ENCODE measurements around the gene WDR59. TPM values are rescaled to one million over a fixed set of nuclear protein-coding genes. Genes with fewer than 3 reads are reported as not detected.

Gene WDR59
- total RNA-seq, 2 donors from 2014 or later: 29.6 to 59.3 TPM

DNA sequence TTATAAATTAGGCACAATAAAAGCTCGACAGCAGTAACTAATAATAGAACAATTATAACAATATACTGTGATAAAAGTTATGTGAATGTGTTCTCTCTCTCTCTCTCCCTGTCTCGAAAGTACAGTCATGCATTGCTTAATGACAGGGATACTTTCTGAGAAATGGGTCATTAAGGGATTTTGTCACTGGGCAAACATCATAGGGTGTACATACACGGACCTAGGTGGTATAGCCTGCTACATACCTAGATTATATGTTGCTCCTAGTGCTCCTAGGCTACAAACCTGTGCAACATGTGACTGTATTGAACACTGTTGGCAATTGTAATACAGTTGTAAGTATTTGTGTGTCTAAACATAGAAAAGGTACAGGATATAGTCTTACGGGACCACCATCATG is 20.8 kb upstream of the WDR59 start:
- Histone ChIP-seq H3K9me3 (no peaks in the 10 kb centered on the region), H3K27me3 (no peaks in the 10 kb centered on the region), H3K36me3 (replicated peaks in 1 of 2; ENCODE audit: insufficient read depth in 1 of 2, low read depth in 2 of 2) (no peaks in the 10 kb centered on the region), H3K4me3 (no peak overlapping the region), H3K4me1 (peaks cover 3% of the 10 kb centered on the region), H3K27ac (no peak overlapping the region)
- DNase-seq (no peak), ATAC-seq (no peak)
- TF ChIP-seq CTCF (IDR thresholded peaks at IDR 0.05): no peak
- TF ChIP-seq POLR2A (IDR thresholded peaks at IDR 0.05): no peak
- WGBS, 2 donors: 81 to 89% methylated on average over 4 of the region's 4 CpGs
- intact Hi-C loops (cut with DNase I): no loop called here

GRCh38 chr16:75004460-75004859 is 19.5 kb upstream of the WDR59 start:
- ATAC-seq (no peak), DNase-seq (no peak)
- TF ChIP-seq POLR2A (IDR thresholded peaks at IDR 0.05) (no peak), CTCF (IDR thresholded peaks at IDR 0.05) (no peak)
- Histone ChIP-seq H3K4me3 (no peak overlapping the region), H3K27ac (no peak overlapping the region), H3K4me1 (peaks cover 15% of the 10 kb centered on the region), H3K27me3 (no peaks in the 10 kb centered on the region), H3K36me3 (replicated peaks in 1 of 2; ENCODE audit: insufficient read depth in 1 of 2, low read depth in 2 of 2) (no peaks in the 10 kb centered on the region), H3K9me3 (no peaks in the 10 kb centered on the region)
- intact Hi-C loops (cut with DNase I): no loop called here
- WGBS, 2 donors: 95 to 100% methylated on average over 3 of the region's 3 CpGs

DNA sequence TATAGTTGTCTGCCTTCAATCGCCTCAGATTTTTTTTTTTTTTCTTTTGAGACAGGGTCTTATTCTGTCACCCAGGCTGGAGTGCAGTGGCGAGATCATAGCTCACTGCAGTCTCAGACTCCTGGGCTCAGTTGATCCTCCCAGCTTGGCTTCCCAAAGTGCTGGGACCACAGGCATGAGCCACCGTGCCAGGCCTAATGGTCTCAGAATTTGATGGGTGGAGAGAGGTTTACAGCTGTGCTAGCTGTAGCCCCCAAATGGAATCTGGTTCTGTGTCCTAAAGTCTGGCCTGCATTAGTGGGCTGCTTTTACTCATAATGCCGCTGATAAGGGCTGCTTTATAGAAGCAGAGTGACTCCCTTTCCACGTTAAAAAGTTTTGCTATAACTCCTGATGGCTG is 19.0 kb upstream of the WDR59 start:
- intact Hi-C loops (cut with DNase I): no loop called here
- Histone ChIP-seq H3K36me3 (replicated peaks in 1 of 2; ENCODE audit: insufficient read depth in 1 of 2, low read depth in 2 of 2) (no peaks in the 10 kb centered on the region), H3K9me3 (no peaks in the 10 kb centered on the region), H3K27ac (no peak overlapping the region), H3K27me3 (no peaks in the 10 kb centered on the region), H3K4me1 (peaks cover 15% of the 10 kb centered on the region), H3K4me3 (no peak overlapping the region)
- no peak for ATAC-seq
- TF ChIP-seq CTCF (IDR thresholded peaks at IDR 0.05) (no peak), POLR2A (IDR thresholded peaks at IDR 0.05) (no peak)
- no peak for DNase-seq
- WGBS, 2 donors: 89 to 94% methylated on average over 5 of the region's 5 CpGs

- H3K36me3 ChIP-seq (replicated peaks in 1 of 2; ENCODE audit: insufficient read depth in 1 of 2, low read depth in 2 of 2): no peaks in the 10 kb centered on the region
- TF ChIP-seq CTCF (IDR thresholded peaks at IDR 0.05) (no peak), POLR2A (IDR thresholded peaks at IDR 0.05) (no peak)
- no peak for DNase-seq
- ATAC-seq: no peak
- no peak overlapping the region for H3K27ac ChIP-seq
- WGBS, 2 donors: 59 to 63% methylated on average over 9 of the region's 9 CpGs
- intact Hi-C loops (cut with DNase I): no loop called here
- no peaks in the 10 kb centered on the region for H3K9me3 ChIP-seq
- H3K4me1 ChIP-seq: peaks cover 26% of the 10 kb centered on the region
- no peaks in the 10 kb centered on the region for H3K27me3 ChIP-seq
- H3K4me3 ChIP-seq: no peak overlapping the region
Observed at GRCh38 chr16:75002474-75002873, 17.6 kb upstream of the WDR59 start.

DNA sequence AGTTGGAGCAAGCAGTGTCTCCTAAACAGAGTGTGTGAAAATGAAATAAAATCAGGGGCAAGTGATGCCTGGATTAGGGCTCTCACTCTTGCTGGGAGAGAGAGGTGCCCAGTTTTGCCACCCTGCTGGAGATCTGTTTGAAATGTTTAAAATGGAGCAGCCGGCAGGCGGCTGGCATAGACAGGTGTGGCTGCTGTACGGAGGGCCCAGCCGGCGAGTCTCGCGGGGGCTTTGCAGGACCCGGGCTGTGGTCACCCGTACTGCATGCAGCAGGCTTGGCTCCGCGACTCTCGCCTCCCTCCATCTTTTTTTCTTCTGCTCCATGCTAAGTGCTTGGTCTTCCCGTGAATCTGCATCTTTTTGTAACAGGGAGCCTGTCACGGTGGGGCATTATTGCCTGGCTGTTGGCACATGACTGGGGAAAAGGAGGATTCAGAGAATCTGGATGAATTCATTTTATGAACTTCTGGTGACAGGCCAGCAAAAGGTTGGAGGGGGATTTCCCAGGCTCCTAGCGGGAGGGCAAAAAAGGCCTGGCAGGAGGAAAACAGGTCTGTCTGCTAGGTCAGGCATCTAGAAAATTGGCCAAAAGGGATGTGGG is 15.7 kb upstream of the WDR59 start:
- Histone ChIP-seq H3K36me3 (replicated peaks in 1 of 2; ENCODE audit: insufficient read depth in 1 of 2, low read depth in 2 of 2) (no peaks in the 10 kb centered on the region), H3K27me3 (no peaks in the 10 kb centered on the region), H3K9me3 (no peaks in the 10 kb centered on the region), H3K4me3 (no peak overlapping the region), H3K4me1 (peaks cover 30% of the 10 kb centered on the region), H3K27ac (peak overlapping the region in 2 of 4 donors; percentile 37 to 89)
- 23 to 56% methylated on average over 15 of the region's 15 CpGs for WGBS, 2 donors
- TF ChIP-seq POLR2A (IDR thresholded peaks at IDR 0.05) (no peak), CTCF (IDR thresholded peaks at IDR 0.05) (no peak)
- intact Hi-C loops (cut with DNase I): no loop called here
- ATAC-seq (no peak), DNase-seq (peak in 1 of 4 donors; percentile 28)
